SK-N-SH (cell line): ENCODE measurements around the gene HSDL1. TPM values are rescaled to one million over a fixed set of nuclear protein-coding genes. Genes with fewer than 3 reads are reported as not detected.

Source experiments
- CTCF ChIA-PET: fragments of 300-600, 350-600 bp; formaldehyde crosslinking; extraction: SDS; loops from one replicate; lab custom pipeline; 2021; lab: Yijun Ruan, JAX
- POLR2A ChIA-PET: fragments of 350-600 bp; sonication (Branson Sonifier 250); formaldehyde crosslinking; extraction: SDS; loops from one replicate; lab custom pipeline; 2020; ENCODE audit warnings: antibody characterized with exemption, inconsistent platforms; lab: Yijun Ruan, JAX
- DNase-seq: peaks from one replicate; pipeline ENCODE4 v3.0.0; 2012
- H2AFZ ChIP-seq: fragments of 200-600 bp; sonication (generic); 2 replicates; pipeline ENCODE4 v1.8.1; 2016; ENCODE audit warnings: antibody characterized with exemption, mild to moderate bottlenecking, low read depth
- H3F3A ChIP-seq: fragments of 200-600 bp; sonication (generic); replicated peaks from 2 replicates; pipeline ENCODE3; 2016; ENCODE audit warnings: antibody characterized with exemption, mild to moderate bottlenecking; ENCODE audit not compliant: insufficient read depth
- H3K27ac ChIP-seq, 2 experiments: fragments of 200-500 bp in 1 of 2; fragments of 200-600 bp in 1 of 2; sonication (Bioruptor generic) in 1 of 2; sonication (generic), shearing (Covaris generic) in 1 of 2; 2 replicates each; pipeline versions ENCODE4 v1.5.1 to v1.6.1; 2014 to 2016; ENCODE audit warnings: low read depth in 2 of 2, inconsistent platforms in 1 of 2, low read length in 1 of 2, mild to moderate bottlenecking in 1 of 2, mixed read lengths in 1 of 2
- H3K27me3 ChIP-seq: fragments of 200-600 bp; sonication (generic), shearing (Covaris generic); 2 replicates; pipeline ENCODE4 v1.6.1; 2016; ENCODE audit warnings: mixed run types; ENCODE audit not compliant: insufficient read depth
- H3K36me3 ChIP-seq, 2 experiments: fragments of 200-500 bp in 1 of 2; fragments of 200-600 bp in 1 of 2; sonication (Bioruptor generic) in 1 of 2; sonication (generic) in 1 of 2; replicated peaks in 1 of 2; 2 replicates each; pipeline versions ENCODE3 to v1.5.1; 2014 to 2016; ENCODE audit warnings: low read length in 1 of 2, mild to moderate bottlenecking in 1 of 2; ENCODE audit not compliant: insufficient read depth in 2 of 2, control insufficient read depth in 1 of 2
- H3K4me1 ChIP-seq, 2 experiments: fragments of 200-500 bp in 1 of 2; fragments of 200-600 bp in 1 of 2; sonication (Bioruptor generic) in 1 of 2; sonication (generic), shearing (Covaris generic) in 1 of 2; 2 replicates each; pipeline versions ENCODE4 v1.5.1 to v1.6.1; 2014 to 2016; ENCODE audit warnings: low read depth in 1 of 2, low read length in 1 of 2, mixed run types in 1 of 2; ENCODE audit not compliant: insufficient read depth in 2 of 2, control insufficient read depth in 1 of 2
- H3K4me2 ChIP-seq: fragments of 200-600 bp; sonication (generic), shearing (Covaris generic); 2 replicates; pipeline ENCODE4 v1.6.1; 2017; ENCODE audit warnings: mixed run types
- H3K4me3 ChIP-seq, 2 experiments: fragments of 200-500 bp in 1 of 2; fragments of 200-600 bp in 1 of 2; sonication (Bioruptor generic) in 1 of 2; sonication (generic), shearing (Covaris generic) in 1 of 2; 2 replicates each; pipeline versions ENCODE4 v1.5.1 to v1.8.1; 2014 to 2016; ENCODE audit warnings: low read depth in 2 of 2, inconsistent platforms in 1 of 2, low read length in 1 of 2, mild to moderate bottlenecking in 1 of 2, mixed read lengths in 1 of 2, moderate library complexity in 1 of 2
- H3K79me2 ChIP-seq: fragments of 200-600 bp; sonication (generic); 2 replicates; pipeline ENCODE4 v1.8.1; 2017; ENCODE audit warnings: mild to moderate bottlenecking; ENCODE audit not compliant: insufficient read depth
- H3K9ac ChIP-seq: fragments of 200-600 bp; sonication (generic); 2 replicates; pipeline ENCODE4 v1.6.1; 2017; ENCODE audit warnings: mixed run types
- H3K9me2 ChIP-seq: fragments of 200-600 bp; sonication (generic); 2 replicates; pipeline ENCODE4 v1.6.1; 2017; ENCODE audit warnings: mixed run types
- H3K9me3 ChIP-seq: fragments of 200-600 bp; sonication (generic); 2 replicates; pipeline ENCODE4 v1.6.1; 2017; ENCODE audit warnings: mixed run types, mild to moderate bottlenecking, moderate library complexity
- H4K20me1 ChIP-seq: fragments of 200-600 bp; sonication (generic); 2 replicates; pipeline ENCODE4 v1.6.1; 2017; ENCODE audit warnings: mild to moderate bottlenecking, mixed run types; ENCODE audit not compliant: insufficient read depth
- CHD2 ChIP-seq: fragments of 150-350 bp; IDR thresholded peaks from 2 replicates; pipeline ENCODE4 v1.6.1; 2018; ENCODE audit warnings: low read length; ENCODE audit not compliant: partially characterized antibody
- CTCF ChIP-seq: fragments of 200-600 bp; sonication (generic); IDR thresholded peaks from 2 replicates; pipeline ENCODE4 v1.6.1; 2017; ENCODE audit warnings: antibody characterized with exemption, mild to moderate bottlenecking, moderate library complexity
- FOSL2 ChIP-seq: IDR thresholded peaks from 2 replicates; pipeline ENCODE4 v1.4.0; 2012; ENCODE audit warnings: low read depth, mild to moderate bottlenecking, moderate library complexity, borderline replicate concordance
- FOXJ3 ChIP-seq: sonication (generic); formaldehyde crosslinking; IDR thresholded peaks from 2 replicates; pipeline ENCODE4 v1.5.1; 2020; ENCODE audit warnings: mild to moderate bottlenecking, missing genetic modification reagents
- GATA2 ChIP-seq: sonication (generic); formaldehyde crosslinking; IDR thresholded peaks from 2 replicates; pipeline ENCODE4 v1.5.0; 2020; ENCODE audit warnings: mild to moderate bottlenecking, missing genetic modification reagents
- JUND ChIP-seq: IDR thresholded peaks from 2 replicates; pipeline ENCODE4 v1.4.0; 2012
- MXI1 ChIP-seq: IDR thresholded peaks from 2 replicates; pipeline ENCODE4 v1.6.1; 2012; ENCODE audit warnings: mild to moderate bottlenecking, low read depth, low read length, improper control_type of control experiment
- NFIC ChIP-seq: IDR thresholded peaks from 2 replicates; pipeline ENCODE4 v1.4.0; 2012; ENCODE audit warnings: borderline replicate concordance
- RAD21 ChIP-seq: IDR thresholded peaks from 2 replicates; pipeline ENCODE4 v1.6.1; 2012; ENCODE audit warnings: mild to moderate bottlenecking, low read length
- TAF1 ChIP-seq: IDR thresholded peaks from 2 replicates; pipeline ENCODE4 v1.6.1; 2012; ENCODE audit warnings: low read depth, mild to moderate bottlenecking, low read length, moderate library complexity, borderline replicate concordance
- USF1 ChIP-seq: IDR thresholded peaks from 2 replicates; pipeline ENCODE4 v1.4.0; 2012; ENCODE audit warnings: low read depth, borderline replicate concordance
- WGBS: methylation state at CpG from one replicate; pipeline ENCODE4 v1.1.6; 2017; ENCODE audit warnings: low lambda C conversion rate; 5-methylcytosine and 5-hydroxymethylcytosine counted together
- polyA plus RNA-seq, 3 experiments: library from polyadenylated mRNA; depleted of rRNA; stranded (reverse); fragments of >200 nt; gene quantifications; 2 replicates each; pipeline ENCODE4 v1.2.3, GENCODE V29; 2012

Gene HSDL1
- polyA plus RNA-seq, 1 of the 3 experiments (the other 2 are of a cell fraction), result 14.5 TPM

GRCh38 chr16:84138500-84138823, 6.5 kb downstream of the HSDL1 start:
- Histone ChIP-seq H3K9me3 (no peaks in the 10 kb centered on the region), H3K4me3 (no peak overlapping the region), H3K9me2 (no peaks in the 10 kb centered on the region), H3K9ac (no peak overlapping the region), H3K79me2 (peaks cover 57% of the 10 kb centered on the region), H3K4me1 (no peaks in the 10 kb centered on the region; a peak in 1 of 4 replicates), H3K27ac (no peak overlapping the region), H3F3A (no peaks in the 10 kb centered on the region), H3K27me3 (no peaks in the 10 kb centered on the region), H4K20me1 (peaks cover 18% of the 10 kb centered on the region), H3K36me3 (no peaks in the 10 kb centered on the region), H2AFZ (no peak overlapping the region; the same call in 1 of the 2 replicates), H3K4me2 (no peak overlapping the region)
- DNase-seq, result no peak
- CTCF ChIA-PET, result interaction anchor here (0.9 to 3.1 kb wide), 4 partner anchors 37 to 346 kb away, joined by 3 to 14 read pairs (median 4); no protein-coding TSS in a partner anchor
- TF ChIP-seq USF1 (no peak), FOSL2 (no peak), TAF1 (no peak), RAD21 (no peak), CHD2 (no peak), FOXJ3 (no peak), GATA2 (CRISPR knock-in tag) (no peak)
- POLR2A ChIA-PET, result no interaction called here
- WGBS, result 92% methylated on average over 2 of the region's 2 CpGs

- H3K9ac ChIP-seq, result no peak overlapping the region
- POLR2A ChIA-PET, result no interaction called here
Observed at GRCh38 chr16:84137769-84138357, 7.1 kb downstream of the HSDL1 start.

More at GRCh38 chr16:84137769-84138357, 7.1 kb downstream of the HSDL1 start:
- DNase-seq, result no peak
- H3K36me3 ChIP-seq, result no peaks in the 10 kb centered on the region
- CTCF ChIA-PET, result interaction anchor here (1.1 to 3.1 kb wide), 4 partner anchors 37 to 72 kb away, joined by 3 to 14 read pairs (median 3); partner anchors contain the start of gene TAF1C
- peaks cover 18% of the 10 kb centered on the region for H4K20me1 ChIP-seq
- H3K9me3 ChIP-seq, result no peaks in the 10 kb centered on the region
- no peak overlapping the region for H3K4me3 ChIP-seq
- H3K27me3 ChIP-seq, result no peaks in the 10 kb centered on the region
- H2AFZ ChIP-seq, result no peak overlapping the region; the same call in 1 of the 2 replicates
- no peaks in the 10 kb centered on the region for H3F3A ChIP-seq
- H3K9me2 ChIP-seq, result no peaks in the 10 kb centered on the region
- peaks cover 51% of the 10 kb centered on the region for H3K79me2 ChIP-seq
- no peak overlapping the region for H3K4me2 ChIP-seq
- H3K27ac ChIP-seq, result no peak overlapping the region
- TF ChIP-seq MXI1, result no peak
- no peak for TF ChIP-seq NFIC
- TF ChIP-seq CTCF, result no peak
- no peak for TF ChIP-seq JUND
- TF ChIP-seq CHD2, result no peak
- 97% methylated on average over 7 of the region's 7 CpGs for WGBS
- H3K4me1 ChIP-seq, result no peaks in the 10 kb centered on the region; a peak in 1 of 4 replicates
